Activated naive CD8-positive, alpha-beta T cell treated with anti-CD3 and anti-CD28 coated beads, Interleukin-2, amount 50 U/mL, for 24 hours (primary cell): ENCODE data around the gene MRPL24.

Experiments used
- ATAC-seq: fragments of 150-1000 bp; cut with Tn5 transposase; one replicate; pipeline ENCODE4 v1.10.0; 2021
- DNase-seq: peaks from one replicate; pipeline ENCODE4 v3.0.0; 2021
- H3K27ac Mint-ChIP-seq: one replicate; pipeline ENCODE4 v1.8.0; 2021; ENCODE audit warnings: mild to moderate bottlenecking, mixed read lengths
- H3K27me3 Mint-ChIP-seq: one replicate; pipeline ENCODE4 v1.8.0; 2021; ENCODE audit warnings: mixed read lengths
- H3K36me3 Mint-ChIP-seq: one replicate; pipeline ENCODE4 v1.8.0; 2021; ENCODE audit warnings: low read depth, mixed read lengths
- H3K4me1 Mint-ChIP-seq: one replicate; pipeline ENCODE4 v1.8.0; 2021; ENCODE audit warnings: mixed read lengths
- H3K4me3 Mint-ChIP-seq: one replicate; pipeline ENCODE4 v1.8.0; 2021; ENCODE audit warnings: mild to moderate bottlenecking, moderate library complexity, mixed read lengths
- H3K9me3 Mint-ChIP-seq: one replicate; pipeline ENCODE4 v1.8.0; 2021; ENCODE audit warnings: mixed read lengths

Gene MRPL24

DNA sequence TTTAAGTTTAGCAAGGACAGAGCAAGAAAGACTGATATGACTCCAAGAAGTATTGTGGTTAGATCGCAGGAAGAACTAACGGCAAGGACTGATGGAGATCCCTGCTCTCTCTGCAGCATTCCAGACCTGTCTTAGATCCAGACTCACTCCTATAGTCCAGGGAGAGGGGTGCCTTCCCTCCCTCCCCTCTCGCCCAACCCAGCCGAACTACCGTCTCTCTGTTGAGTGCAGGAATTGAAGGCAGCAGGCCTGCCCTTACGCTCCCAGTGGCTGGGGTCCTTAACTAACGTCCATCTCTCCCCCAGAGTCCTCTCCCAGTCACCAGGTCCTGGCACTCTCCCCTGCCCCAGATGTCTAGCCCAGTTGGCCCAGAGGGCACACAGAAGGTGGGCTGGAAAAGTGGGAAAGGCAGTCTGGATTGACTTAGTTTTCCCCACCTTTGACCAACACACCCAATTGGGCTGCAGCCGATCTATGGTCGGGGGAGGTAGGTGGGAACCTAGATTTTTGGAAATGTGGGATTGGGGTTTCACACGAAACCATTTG, 36.6 kb downstream of the MRPL24 start:
- Mint-ChIP-seq H3K9me3 (no peaks in the 10 kb centered on the region), H3K27ac (no peak overlapping the region), H3K4me1 (peaks cover 23% of the 10 kb centered on the region), H3K4me3 (no peak overlapping the region), H3K36me3 (no peaks in the 10 kb centered on the region), H3K27me3 (peaks cover 33% of the 10 kb centered on the region)
- ATAC-seq (no peak), DNase-seq (no peak)

DNA sequence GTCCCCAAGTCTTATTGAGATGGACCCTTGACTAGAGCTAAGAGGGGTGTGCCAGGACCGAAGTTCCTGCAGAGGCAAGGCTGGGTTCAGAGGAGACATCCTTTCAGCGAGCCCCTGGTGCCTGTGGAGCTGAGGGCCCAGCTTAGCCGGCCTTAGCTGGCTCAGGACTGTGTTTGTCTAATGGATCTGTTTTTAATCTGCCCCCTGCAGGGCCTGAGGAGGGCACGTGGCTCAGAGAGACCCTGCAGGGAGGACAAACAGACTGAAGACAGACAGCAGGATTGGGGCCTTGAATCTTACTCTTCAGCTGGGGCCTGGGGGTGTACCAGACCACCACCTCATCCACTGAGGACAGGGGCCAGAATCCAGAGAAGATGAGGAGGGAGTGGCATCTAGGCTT, 37.1 kb downstream of the MRPL24 start:
- no peak for ATAC-seq
- Mint-ChIP-seq H3K27me3 (peaks cover 36% of the 10 kb centered on the region), H3K9me3 (no peaks in the 10 kb centered on the region), H3K36me3 (no peaks in the 10 kb centered on the region), H3K4me3 (no peak overlapping the region), H3K27ac (no peak overlapping the region), H3K4me1 (peaks cover 23% of the 10 kb centered on the region)
- DNase-seq, result no peak

DNA sequence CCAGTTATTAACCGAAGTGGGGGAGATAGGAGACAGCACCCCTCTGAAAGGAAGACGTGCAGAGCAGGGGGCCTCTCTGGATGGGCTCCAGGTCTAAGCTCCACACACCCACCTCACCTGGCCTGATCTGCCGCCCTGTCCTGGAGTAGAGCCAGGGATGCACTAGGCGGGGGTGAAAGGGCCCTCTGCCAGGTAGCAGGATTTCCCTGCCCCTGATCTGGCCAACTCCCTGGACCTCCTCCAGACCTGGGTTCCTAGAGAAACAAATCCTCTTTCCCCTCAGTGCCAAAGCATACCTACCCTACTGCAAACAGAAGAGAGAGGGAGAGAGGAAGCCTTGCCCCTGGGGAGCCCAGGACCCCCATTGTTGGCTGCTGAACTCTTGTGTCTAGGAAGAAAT, 37.6 kb downstream of the MRPL24 start:
- ATAC-seq (no peak), DNase-seq (no peak)
- peaks cover 37% of the 10 kb centered on the region for H3K27me3 Mint-ChIP-seq
- no peaks in the 10 kb centered on the region for H3K36me3 Mint-ChIP-seq
- no peak overlapping the region for H3K27ac Mint-ChIP-seq
- no peaks in the 10 kb centered on the region for H3K9me3 Mint-ChIP-seq
- peaks cover 23% of the 10 kb centered on the region for H3K4me1 Mint-ChIP-seq
- no peak overlapping the region for H3K4me3 Mint-ChIP-seq

DNA sequence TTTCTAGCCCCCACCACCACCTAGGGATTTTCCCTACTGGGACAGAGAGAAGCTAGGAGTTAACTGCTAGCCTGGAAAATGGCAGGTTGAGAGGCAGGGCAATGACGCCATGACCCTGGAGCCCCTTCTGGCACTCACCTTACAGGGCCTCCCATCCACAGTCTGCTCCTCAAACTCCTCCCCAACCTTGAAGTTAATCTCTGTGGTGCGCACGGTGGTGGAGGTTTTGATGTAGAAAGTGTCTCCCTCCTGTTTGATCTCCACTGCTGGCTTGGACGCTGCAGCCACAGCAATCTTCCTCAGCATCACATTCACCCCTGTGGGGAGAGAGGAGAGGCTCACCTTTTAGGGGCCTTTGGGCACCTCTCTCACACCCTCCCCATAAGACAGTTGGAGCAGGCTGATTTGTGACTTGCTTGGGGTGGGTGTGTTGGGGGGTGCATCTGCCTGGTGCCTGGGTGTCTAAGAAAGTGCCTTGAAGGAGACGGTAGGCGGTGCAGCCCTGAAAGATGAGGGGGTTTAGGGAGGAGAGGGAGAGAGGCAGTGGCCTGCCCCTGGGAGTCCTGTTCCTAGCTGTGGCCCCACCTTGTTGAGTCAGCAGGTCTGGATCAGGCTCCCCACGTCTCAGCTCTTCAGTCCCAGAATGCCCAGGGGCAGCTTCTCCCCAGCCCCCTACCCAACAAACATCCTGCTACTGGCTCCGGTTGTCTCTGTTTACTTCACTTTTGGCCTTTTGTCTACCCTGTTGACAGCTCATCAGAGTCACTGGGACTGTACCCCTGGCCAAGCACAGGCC, 40.0 kb downstream of the MRPL24 start:
- Mint-ChIP-seq H3K36me3 (no peaks in the 10 kb centered on the region), H3K4me1 (peaks cover 12% of the 10 kb centered on the region), H3K4me3 (no peak overlapping the region), H3K27me3 (peaks cover 38% of the 10 kb centered on the region), H3K27ac (no peak overlapping the region), H3K9me3 (no peaks in the 10 kb centered on the region)
- DNase-seq (no peak), ATAC-seq (no peak)

DNA sequence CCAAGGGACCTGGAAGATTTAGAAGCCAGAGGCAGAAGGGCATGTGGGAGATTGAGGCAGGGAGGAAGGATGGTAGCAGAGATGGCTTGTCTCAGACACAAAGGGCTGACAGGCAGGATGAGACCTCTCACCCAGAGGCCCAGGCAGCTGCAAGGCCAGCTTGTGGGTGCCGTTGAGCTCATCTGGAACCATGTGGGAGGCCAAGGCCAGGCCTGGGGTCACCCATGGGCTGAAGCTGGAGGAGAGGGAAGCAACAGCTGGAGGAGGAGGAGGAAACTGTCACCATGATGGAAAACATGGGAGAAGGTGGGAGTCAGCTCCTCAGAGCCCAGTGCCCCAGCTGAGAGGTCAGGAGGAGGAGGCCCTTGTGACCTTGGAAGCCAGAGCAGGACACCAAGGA, 41.9 kb downstream of the MRPL24 start:
- ATAC-seq, result no peak
- H3K27ac Mint-ChIP-seq, result no peak overlapping the region
- no peak for DNase-seq
- H3K36me3 Mint-ChIP-seq, result no peaks in the 10 kb centered on the region
- H3K4me1 Mint-ChIP-seq, result no peaks in the 10 kb centered on the region
- no peak overlapping the region for H3K4me3 Mint-ChIP-seq
- H3K9me3 Mint-ChIP-seq, result no peaks in the 10 kb centered on the region
- H3K27me3 Mint-ChIP-seq, result peaks cover 35% of the 10 kb centered on the region

DNA sequence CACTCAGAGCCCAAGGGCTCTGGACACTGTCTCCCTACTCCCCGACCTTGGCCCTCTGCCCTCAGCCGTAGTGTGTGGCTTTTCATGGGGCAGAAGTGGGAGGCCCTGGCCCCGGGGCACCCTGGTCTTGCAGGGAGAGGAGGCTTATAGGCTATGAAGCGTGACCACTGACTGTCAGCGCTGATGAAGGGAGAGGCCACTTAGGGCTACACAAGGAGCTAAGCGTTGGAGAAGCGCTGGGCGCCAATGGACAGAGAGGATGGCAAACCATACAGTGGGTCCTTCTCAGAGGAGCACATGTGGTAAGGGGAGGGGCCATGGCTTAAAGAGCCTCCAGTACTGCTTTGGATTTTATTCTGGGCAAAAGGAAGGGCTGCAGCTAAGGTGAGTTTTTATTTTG, 43.4 kb downstream of the MRPL24 start:
- ATAC-seq (no peak), DNase-seq (no peak)
- Mint-ChIP-seq H3K27me3 (peaks cover 39% of the 10 kb centered on the region), H3K4me3 (no peak overlapping the region), H3K36me3 (no peaks in the 10 kb centered on the region), H3K27ac (no peak overlapping the region), H3K9me3 (no peaks in the 10 kb centered on the region), H3K4me1 (peaks cover 3% of the 10 kb centered on the region)

DNA sequence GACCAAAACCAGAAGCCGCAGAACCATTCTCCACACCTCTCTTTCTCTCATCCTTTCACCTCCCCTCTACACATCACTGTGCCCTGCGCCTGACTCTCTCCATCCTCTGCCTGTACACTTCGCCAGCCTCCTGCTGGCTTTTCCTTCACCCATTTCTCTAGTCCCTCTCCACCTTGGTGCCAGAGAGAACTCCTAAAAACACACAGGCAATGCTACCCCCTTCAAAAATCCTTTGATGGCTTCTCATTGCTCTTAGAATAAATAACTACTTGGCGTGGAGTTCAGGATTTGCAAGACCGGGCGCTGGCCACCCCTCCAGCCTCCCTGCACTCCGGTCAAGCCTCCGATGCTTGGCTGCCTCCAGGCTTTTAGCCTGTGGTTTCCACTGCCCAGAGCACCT, 44.1 kb downstream of the MRPL24 start:
- peaks cover 9% of the 10 kb centered on the region for H3K4me1 Mint-ChIP-seq
- peaks cover 47% of the 10 kb centered on the region for H3K27me3 Mint-ChIP-seq
- no peaks in the 10 kb centered on the region for H3K36me3 Mint-ChIP-seq
- ATAC-seq (no peak), DNase-seq (no peak)
- H3K27ac Mint-ChIP-seq, result no peak overlapping the region
- no peak overlapping the region for H3K4me3 Mint-ChIP-seq
- H3K9me3 Mint-ChIP-seq, result no peaks in the 10 kb centered on the region

DNA sequence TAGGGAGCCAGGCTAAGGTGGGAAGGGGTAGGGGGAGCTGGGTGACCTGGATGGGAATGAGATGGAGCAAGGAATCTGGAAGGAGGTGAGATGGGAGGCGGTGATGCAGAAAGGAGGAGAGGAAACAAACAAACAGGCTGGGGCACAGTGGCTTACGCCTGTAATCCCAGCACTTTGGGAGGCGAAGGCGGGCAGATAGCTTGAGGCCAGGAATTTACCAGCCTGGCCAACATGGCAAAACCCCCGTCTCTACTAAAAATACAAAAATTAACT, 46.3 kb downstream of the MRPL24 start:
- no peak for ATAC-seq
- Mint-ChIP-seq H3K36me3 (no peaks in the 10 kb centered on the region), H3K27ac (no peak overlapping the region), H3K27me3 (peaks cover 57% of the 10 kb centered on the region), H3K4me1 (peaks cover 10% of the 10 kb centered on the region), H3K4me3 (no peak overlapping the region), H3K9me3 (no peaks in the 10 kb centered on the region)
- no peak for DNase-seq

DNA sequence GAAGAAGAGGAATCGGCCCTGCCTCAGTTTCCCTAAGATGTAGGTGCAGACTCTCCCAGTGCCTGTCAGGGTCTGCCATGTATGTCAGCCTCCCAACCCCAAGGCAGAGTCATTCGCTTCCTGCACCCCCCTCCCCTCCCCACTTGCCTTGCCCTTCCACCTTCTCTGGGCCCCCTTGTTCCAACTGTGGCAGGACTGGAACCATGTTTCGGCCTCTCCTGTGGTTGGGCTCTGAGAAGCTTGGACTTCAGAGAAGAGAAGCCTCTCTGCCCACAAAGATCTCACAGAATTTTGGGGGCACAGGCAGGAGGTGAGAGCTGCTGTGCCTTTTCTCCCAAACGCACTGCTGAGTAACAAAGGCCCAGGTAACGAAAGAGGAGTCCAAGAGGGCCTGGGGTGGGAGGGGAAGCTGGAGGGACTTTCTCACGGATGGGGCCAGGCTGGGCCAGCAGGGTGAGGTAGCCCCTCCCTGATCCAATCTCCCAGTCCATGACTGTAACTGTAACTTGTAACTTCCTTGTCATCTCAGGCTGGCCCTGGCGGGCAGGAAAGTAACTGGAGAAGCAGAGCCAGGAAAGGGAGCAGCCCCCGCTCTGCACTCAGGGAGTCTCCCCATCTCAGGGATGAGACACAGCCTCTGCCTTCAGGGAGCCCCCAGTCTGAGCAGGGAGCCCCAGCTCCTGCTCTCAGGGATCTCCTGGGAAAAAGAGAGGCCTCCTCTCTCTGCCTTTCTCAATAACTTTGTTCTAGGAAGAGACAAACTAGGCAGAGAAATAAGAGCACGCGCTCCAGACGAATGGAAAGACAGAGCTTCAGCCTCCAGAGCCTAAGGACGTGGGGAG, 46.8 kb downstream of the MRPL24 start:
- Mint-ChIP-seq H3K9me3 (no peaks in the 10 kb centered on the region), H3K36me3 (no peaks in the 10 kb centered on the region), H3K4me3 (no peak overlapping the region), H3K27ac (no peak overlapping the region), H3K27me3 (peaks cover 62% of the 10 kb centered on the region), H3K4me1 (peaks cover 13% of the 10 kb centered on the region)
- ATAC-seq, result no peak
- no peak for DNase-seq

DNA sequence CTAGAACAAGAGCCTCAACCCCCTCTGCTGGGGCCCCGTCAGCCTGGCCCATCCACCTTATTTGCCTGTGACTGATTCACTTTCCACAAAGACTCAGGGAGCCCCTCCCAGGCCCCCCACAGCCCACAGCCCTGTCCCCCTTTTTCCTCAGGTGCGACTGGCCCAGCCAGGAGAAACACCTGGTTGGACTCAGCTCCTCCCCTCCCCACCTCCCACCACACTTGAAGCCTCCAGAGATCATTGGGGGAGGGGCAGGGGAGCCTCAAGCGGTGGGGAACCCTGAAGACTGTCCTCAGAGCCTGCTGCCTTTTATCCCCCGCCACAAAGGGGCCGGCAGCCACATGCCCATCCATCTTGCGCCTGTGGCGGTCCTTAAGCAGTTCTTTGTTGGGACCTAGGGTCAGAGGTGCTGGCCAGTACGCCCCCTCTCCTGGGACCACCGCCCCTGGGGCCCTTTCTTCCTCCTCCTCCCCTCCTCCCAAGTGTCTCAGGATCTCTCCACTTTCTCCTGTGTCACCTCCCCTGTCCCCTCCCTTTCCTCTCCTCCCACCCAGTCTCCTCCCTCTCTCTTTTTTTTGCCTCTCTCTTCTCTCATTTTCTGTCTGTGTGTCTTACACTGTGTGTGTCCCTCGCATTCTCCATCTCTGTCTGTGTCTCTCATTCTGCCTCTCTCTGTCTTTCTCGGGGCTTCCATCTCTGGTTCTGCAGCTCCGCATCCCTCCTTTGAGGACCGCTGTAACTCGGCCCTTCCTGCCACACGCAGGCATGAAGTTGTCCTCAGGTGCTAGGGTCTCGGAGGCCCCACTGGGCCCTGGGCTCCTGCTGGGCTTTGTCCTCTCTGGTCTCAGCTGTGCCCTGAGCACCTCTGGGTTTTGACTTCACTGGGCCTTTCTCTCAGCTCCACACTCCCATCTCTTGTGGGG, 47.7 kb downstream of the MRPL24 start:
- no peak for ATAC-seq
- H3K27ac Mint-ChIP-seq, result no peak overlapping the region
- H3K4me1 Mint-ChIP-seq, result peaks cover 15% of the 10 kb centered on the region
- no peak for DNase-seq
- H3K4me3 Mint-ChIP-seq, result no peak overlapping the region
- no peaks in the 10 kb centered on the region for H3K36me3 Mint-ChIP-seq
- no peaks in the 10 kb centered on the region for H3K9me3 Mint-ChIP-seq
- H3K27me3 Mint-ChIP-seq, result peaks cover 67% of the 10 kb centered on the region

DNA sequence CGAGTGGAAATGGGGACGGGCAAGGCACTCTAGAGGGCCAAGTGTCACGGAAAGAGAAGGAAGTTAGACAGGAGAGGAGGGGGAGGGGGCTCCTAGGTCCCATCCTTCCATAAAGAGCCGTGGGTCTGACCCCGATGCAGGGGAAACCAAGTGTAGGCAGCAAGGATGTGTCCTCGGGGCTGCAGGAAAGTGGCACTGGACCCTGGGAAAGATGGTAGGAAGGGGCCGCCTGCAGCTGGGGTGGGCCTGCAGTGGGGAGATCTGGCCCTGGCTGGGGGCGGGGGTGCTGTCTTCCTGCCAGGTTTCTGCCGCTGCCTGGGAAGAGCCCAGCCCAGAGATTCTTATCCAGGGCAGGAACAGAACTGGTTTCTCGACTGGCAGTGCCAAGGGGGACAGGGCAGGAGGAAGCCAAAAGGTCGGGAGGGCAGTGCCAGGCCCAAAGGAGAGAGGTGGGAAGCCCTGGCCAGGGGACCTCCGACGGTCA, 48.4 kb downstream of the MRPL24 start:
- peaks cover 68% of the 10 kb centered on the region for H3K27me3 Mint-ChIP-seq
- no peak overlapping the region for H3K4me3 Mint-ChIP-seq
- H3K9me3 Mint-ChIP-seq, result no peaks in the 10 kb centered on the region
- H3K36me3 Mint-ChIP-seq, result no peaks in the 10 kb centered on the region
- H3K4me1 Mint-ChIP-seq, result peaks cover 15% of the 10 kb centered on the region
- ATAC-seq (no peak), DNase-seq (no peak)
- H3K27ac Mint-ChIP-seq, result no peak overlapping the region

DNA sequence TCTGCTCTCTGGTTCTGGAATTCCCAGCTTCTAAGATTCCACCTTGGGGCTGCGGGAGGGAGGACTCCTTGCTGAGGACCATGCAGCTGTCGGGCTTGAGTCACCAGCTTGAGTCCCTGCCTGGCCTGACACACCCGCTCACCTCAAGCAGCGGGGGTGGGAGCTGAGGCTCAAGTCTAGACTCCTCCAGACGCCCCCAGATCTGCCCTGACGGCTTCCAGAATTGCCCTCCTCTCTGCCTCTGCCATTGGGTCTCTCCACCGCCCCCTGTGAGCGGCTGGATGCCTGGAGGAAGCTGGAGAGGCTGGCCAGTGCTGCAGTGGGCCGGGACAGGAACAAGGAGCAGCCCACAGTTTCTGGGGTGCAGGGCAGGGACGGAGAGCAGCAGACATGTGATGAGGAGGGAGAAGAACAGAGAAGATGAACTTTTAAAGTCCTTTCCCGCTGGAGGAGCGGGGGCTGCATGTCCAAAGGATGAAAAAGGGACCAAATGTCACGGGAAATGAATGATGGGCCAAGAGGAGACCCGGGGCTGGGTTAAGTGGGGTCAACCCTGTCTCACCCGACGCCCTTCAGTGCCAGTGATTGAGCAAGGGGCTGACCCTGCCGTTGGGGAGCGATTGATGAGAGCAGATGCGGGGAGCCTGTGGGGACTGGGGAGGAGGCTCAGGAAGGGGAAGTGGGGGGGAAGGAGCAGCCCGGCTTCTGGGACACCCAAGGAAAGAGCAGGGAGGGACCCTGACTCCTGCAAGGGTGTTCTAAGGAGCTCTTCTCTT, 49.0 kb downstream of the MRPL24 start:
- Mint-ChIP-seq H3K27ac (no peak overlapping the region), H3K4me1 (peaks cover 15% of the 10 kb centered on the region), H3K27me3 (peaks cover 65% of the 10 kb centered on the region), H3K9me3 (no peaks in the 10 kb centered on the region), H3K4me3 (no peak overlapping the region), H3K36me3 (no peaks in the 10 kb centered on the region)
- no peak for ATAC-seq
- no peak for DNase-seq

DNA sequence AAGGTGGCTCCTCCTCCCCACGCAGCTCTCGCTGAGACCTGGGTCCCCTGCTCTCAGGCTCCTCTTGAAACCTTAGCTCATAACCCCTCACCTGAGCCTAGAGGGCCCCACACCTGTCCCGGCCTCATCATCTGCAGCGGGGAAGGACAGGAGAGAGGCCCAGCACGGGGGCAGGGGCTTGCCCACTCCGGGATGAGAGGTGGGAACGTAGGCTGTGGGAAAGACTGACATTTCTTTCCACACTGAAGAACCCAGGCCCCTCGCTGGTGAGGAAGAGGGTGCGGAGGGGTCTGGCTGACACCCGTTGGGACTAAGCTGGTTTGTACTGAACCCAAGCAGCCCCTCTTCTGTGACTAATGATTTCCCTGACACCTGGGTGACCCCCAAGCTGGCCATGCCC, 49.7 kb downstream of the MRPL24 start:
- peaks cover 15% of the 10 kb centered on the region for H3K4me1 Mint-ChIP-seq
- no peak for DNase-seq
- no peak overlapping the region for H3K4me3 Mint-ChIP-seq
- no peak overlapping the region for H3K27ac Mint-ChIP-seq
- ATAC-seq, result no peak
- no peaks in the 10 kb centered on the region for H3K36me3 Mint-ChIP-seq
- H3K9me3 Mint-ChIP-seq, result no peaks in the 10 kb centered on the region
- peaks cover 60% of the 10 kb centered on the region for H3K27me3 Mint-ChIP-seq

DNA sequence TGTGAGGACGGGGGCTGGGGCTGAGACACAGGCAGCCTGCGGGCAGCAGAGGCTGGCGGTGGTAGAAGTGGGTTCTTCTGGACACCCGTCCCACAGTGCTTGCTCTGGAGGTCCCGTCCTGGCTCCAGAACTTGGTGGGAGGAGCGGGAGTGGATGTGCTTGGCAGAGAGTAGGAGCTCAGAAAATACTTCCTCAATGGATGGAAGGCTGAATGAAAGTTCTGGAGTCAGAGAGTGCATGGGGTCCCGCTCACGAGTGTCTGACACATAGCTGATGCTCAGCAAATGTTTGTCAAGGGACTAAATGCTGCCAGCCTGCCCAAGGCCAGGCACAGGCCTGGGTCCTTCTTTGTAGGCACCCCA, 50.2 kb downstream of the MRPL24 start:
- H3K9me3 Mint-ChIP-seq, result no peaks in the 10 kb centered on the region
- H3K4me1 Mint-ChIP-seq, result peaks cover 15% of the 10 kb centered on the region
- H3K4me3 Mint-ChIP-seq, result no peak overlapping the region
- ATAC-seq (no peak), DNase-seq (no peak)
- H3K36me3 Mint-ChIP-seq, result no peaks in the 10 kb centered on the region
- no peak overlapping the region for H3K27ac Mint-ChIP-seq
- H3K27me3 Mint-ChIP-seq, result peaks cover 60% of the 10 kb centered on the region
